Glutamatergic neuron (in vitro differentiated cells): ENCODE results near the gene ARTN. TPM values are rescaled to one million over a fixed set of nuclear protein-coding genes. Genes with fewer than 3 reads are reported as not detected.

Source experiments
- DNase-seq: peaks from one replicate; pipeline ENCODE4 v3.0.0; 2022
- H3K27ac Mint-ChIP-seq: one replicate; pipeline ENCODE4 v1.8.0; 2020; ENCODE audit warnings: mild to moderate bottlenecking, mixed read lengths, inconsistent platforms; ENCODE audit not compliant: unreplicated experiment
- H3K27me3 Mint-ChIP-seq: one replicate; pipeline ENCODE4 v1.8.0; 2020; ENCODE audit warnings: mild to moderate bottlenecking, moderate library complexity, mixed read lengths, inconsistent platforms; ENCODE audit not compliant: unreplicated experiment
- H3K36me3 Mint-ChIP-seq: one replicate; pipeline ENCODE4 v1.8.0; 2020; ENCODE audit warnings: mild to moderate bottlenecking, mixed read lengths, inconsistent platforms; ENCODE audit not compliant: unreplicated experiment
- H3K4me1 Mint-ChIP-seq: one replicate; pipeline ENCODE4 v1.8.0; 2020; ENCODE audit warnings: mild to moderate bottlenecking, low read depth, mixed read lengths, inconsistent platforms; ENCODE audit not compliant: unreplicated experiment
- H3K4me3 Mint-ChIP-seq: one replicate; pipeline ENCODE4 v1.8.0; 2020; ENCODE audit warnings: mild to moderate bottlenecking, mixed read lengths, inconsistent platforms; ENCODE audit not compliant: unreplicated experiment
- H3K9me3 Mint-ChIP-seq: one replicate; pipeline ENCODE4 v1.8.0; 2020; ENCODE audit warnings: mild to moderate bottlenecking, moderate library complexity, mixed read lengths, inconsistent platforms; ENCODE audit not compliant: unreplicated experiment
- long read RNA-seq: library from polyadenylated mRNA; unstranded; transcript quantifications from one replicate; pipeline ENCODE4 v2.0.0, GENCODE V29; 2020; ENCODE audit not compliant: unreplicated experiment
- total RNA-seq: library from RNA; stranded (reverse); fragmentation: NEBNext Ultra II Directional; extraction: Animal tissue kit (Norgen Biotek cat#: 25700); gene quantifications from one replicate; pipeline ENCODE4 v1.2.1, GENCODE V29; 2021; ENCODE audit not compliant: unreplicated experiment
- TF ChIP-seq, protein P1 (sequence below): fragments of 200-600 bp; sonication (generic); IDR thresholded peaks from one replicate; pipeline ENCODE4 v1.5.0; 2021; ENCODE audit not compliant: partially characterized antibody, unreplicated experiment

Gene ARTN, protein sequence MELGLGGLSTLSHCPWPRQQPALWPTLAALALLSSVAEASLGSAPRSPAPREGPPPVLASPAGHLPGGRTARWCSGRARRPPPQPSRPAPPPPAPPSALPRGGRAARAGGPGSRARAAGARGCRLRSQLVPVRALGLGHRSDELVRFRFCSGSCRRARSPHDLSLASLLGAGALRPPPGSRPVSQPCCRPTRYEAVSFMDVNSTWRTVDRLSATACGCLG
- total RNA-seq: not detected
- long read RNA-seq: 0 reads

DNA sequence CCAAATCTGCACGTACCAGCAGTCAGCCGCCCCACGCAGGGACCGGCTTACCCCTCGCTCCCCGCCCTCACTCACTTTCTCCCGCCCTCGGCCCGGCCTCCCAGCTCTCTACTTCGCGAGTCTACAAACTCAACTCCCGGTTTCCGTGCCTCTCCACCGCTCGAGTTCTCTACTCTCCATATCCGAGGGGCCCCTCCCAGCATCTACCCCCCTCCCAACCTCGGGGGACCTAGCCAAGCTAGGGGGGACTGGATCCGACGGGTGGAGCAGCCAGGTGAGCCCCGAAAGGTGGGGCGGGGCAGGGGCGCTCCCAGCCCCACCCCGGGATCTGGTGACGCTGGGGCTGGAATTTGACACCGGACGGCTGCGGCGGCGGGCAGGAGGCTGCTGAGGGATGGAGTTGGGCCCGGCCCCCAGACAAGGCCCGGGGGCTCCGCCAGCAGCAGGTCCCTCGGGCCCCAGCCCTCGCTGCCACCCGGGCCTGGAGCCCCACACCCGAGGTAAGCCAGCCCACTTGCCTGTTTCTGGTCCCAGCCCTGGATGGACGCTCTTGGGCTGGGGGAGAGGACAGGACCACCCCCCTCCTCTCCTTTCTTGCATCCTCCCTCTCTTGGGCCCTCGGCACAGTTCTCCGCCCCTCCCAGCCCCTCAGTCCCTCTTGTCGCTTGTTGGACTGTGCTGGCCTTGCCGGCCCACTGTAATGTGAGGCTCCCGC, at the start of gene ARTN:
TSS of gene ARTN (plus strand) at position 416 of the 715 bp plus-strand sequence. CDS start 1,856 bp downstream, outside the sequence.
- TF ChIP-seq, protein P1, sequence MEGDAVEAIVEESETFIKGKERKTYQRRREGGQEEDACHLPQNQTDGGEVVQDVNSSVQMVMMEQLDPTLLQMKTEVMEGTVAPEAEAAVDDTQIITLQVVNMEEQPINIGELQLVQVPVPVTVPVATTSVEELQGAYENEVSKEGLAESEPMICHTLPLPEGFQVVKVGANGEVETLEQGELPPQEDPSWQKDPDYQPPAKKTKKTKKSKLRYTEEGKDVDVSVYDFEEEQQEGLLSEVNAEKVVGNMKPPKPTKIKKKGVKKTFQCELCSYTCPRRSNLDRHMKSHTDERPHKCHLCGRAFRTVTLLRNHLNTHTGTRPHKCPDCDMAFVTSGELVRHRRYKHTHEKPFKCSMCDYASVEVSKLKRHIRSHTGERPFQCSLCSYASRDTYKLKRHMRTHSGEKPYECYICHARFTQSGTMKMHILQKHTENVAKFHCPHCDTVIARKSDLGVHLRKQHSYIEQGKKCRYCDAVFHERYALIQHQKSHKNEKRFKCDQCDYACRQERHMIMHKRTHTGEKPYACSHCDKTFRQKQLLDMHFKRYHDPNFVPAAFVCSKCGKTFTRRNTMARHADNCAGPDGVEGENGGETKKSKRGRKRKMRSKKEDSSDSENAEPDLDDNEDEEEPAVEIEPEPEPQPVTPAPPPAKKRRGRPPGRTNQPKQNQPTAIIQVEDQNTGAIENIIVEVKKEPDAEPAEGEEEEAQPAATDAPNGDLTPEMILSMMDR: no peak
- Mint-ChIP-seq H3K36me3 (peaks cover 7% of the 10 kb centered on the region), H3K27ac (peak within 1 kb of the TSS; percentile 20), H3K4me3 (peak within 1 kb of the TSS; percentile 60), H3K27me3 (peaks cover 17% of the 10 kb centered on the region), H3K9me3 (peaks cover 8% of the 10 kb centered on the region), H3K4me1 (peaks cover 17% of the 10 kb centered on the region)
- no peak for DNase-seq

DNA sequence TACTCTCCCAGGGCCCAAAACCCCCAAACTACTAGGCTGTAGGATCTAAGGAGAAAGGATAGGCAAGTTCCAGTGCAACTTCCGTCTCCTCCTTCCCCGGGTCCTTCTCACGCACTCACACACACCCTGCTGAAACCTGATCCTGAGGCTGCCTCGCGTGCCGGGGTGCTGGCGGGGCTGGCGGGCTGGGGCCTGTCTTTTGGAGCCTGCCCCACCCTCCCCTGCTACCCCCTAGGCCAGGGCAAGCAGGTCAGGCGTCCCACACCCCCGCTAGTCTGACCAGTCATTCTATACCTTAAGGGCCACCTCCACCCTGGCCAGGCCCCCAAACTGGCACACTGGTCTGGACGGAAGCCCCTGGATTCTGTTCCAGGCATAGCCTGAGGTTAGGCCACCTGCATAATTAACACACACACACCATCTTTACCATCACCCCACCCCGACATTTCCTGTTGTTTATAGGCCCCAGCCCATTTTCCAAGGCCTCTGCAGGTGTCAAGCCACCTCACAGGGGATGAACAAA, 48.3 kb upstream of the ARTN start:
- H3K9me3 Mint-ChIP-seq: no peaks in the 10 kb centered on the region
- DNase-seq: peak; percentile 29
- H3K36me3 Mint-ChIP-seq: no peaks in the 10 kb centered on the region
- peaks cover 2% of the 10 kb centered on the region for H3K27me3 Mint-ChIP-seq
- no peak overlapping the region for H3K27ac Mint-ChIP-seq
- TF ChIP-seq, protein P1: no peak
- no peak overlapping the region for H3K4me3 Mint-ChIP-seq
- peaks cover 7% of the 10 kb centered on the region for H3K4me1 Mint-ChIP-seq

DNA sequence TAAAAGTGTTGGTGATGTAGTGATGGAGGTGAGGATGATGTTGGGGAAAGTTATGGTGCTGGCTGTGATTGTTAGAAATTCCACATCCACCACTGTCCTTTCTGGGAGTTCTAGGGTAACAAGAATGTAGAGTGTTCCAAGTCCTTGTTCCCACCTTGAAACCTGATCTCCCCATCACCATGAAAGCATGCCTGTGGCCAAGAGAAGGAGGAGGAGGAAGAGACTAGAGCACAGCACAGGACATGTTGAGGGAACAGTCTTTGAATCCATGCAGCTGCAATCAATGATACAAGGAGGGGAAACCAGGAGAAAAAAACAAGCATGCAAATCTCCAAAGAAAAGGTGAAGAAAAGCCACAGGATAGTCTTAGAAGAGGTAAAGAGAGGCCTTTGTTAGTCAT, 45.9 kb upstream of the ARTN start:
- Mint-ChIP-seq H3K4me1 (peaks cover 7% of the 10 kb centered on the region), H3K36me3 (no peaks in the 10 kb centered on the region)

DNA sequence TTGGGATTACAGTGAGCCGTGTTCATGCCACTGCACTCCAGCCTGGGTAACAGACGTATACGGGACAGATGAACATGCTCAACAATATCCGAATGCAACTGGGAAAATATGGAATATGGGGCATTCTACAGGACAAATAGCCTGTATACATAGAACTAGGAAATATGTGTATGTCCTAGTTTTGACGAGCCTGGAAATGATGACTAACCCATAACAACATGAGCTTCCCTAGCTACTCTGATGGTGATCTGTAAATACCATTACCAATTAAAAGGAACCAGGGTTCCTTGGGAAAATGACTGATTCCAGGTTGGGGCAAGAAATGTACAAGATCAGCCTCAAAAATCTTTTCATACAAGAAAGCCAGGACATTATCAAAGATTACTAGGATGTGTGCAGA, 42.8 kb upstream of the ARTN start:
- Mint-ChIP-seq H3K27ac (no peak overlapping the region), H3K4me1 (no peaks in the 10 kb centered on the region), H3K4me3 (no peak overlapping the region), H3K36me3 (no peaks in the 10 kb centered on the region), H3K27me3 (no peaks in the 10 kb centered on the region), H3K9me3 (no peaks in the 10 kb centered on the region)
- no peak for DNase-seq
- TF ChIP-seq, protein P1: no peak

More for the DNA sequence above, 45.9 kb upstream of the ARTN start:
- no peak for DNase-seq
- TF ChIP-seq, protein P1: no peak
- Mint-ChIP-seq H3K4me3 (no peak overlapping the region), H3K27me3 (peaks cover 2% of the 10 kb centered on the region), H3K27ac (no peak overlapping the region), H3K9me3 (no peaks in the 10 kb centered on the region)

DNA sequence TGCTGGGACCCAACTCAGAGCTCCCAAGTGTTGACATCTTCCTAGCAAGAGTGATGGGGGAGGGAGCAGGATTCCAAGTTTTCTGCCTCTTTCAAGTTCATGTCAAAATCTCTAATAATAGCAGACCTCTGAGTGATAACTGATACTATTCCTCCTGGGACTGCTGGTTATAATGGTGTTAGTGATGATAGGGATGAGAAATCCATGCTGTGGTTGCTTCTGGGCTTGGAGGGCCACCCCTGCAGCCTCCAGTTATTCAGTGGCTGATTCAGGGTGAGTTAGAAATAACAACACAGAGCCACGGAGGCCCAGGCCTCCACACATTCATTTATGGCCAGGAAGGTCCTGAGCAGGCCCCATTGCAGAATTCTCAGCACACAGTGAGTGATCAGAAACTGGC, 40.6 kb upstream of the ARTN start:
- no peak for DNase-seq
- no peak overlapping the region for H3K4me3 Mint-ChIP-seq
- no peak overlapping the region for H3K27ac Mint-ChIP-seq
- no peaks in the 10 kb centered on the region for H3K9me3 Mint-ChIP-seq
- TF ChIP-seq, protein P1: no peak
- no peaks in the 10 kb centered on the region for H3K27me3 Mint-ChIP-seq
- H3K36me3 Mint-ChIP-seq: no peaks in the 10 kb centered on the region
- no peaks in the 10 kb centered on the region for H3K4me1 Mint-ChIP-seq
